ENCODE data around the gene XPA.

Gene XPA

GRCh38 chr9:97647996-97648395, 49.1 kb downstream of the XPA start:
- no peak for DNase-seq

- DNase-seq, result no peak
Observed at GRCh38 chr9:97645720-97646119, 51.4 kb downstream of the XPA start.

DNA sequence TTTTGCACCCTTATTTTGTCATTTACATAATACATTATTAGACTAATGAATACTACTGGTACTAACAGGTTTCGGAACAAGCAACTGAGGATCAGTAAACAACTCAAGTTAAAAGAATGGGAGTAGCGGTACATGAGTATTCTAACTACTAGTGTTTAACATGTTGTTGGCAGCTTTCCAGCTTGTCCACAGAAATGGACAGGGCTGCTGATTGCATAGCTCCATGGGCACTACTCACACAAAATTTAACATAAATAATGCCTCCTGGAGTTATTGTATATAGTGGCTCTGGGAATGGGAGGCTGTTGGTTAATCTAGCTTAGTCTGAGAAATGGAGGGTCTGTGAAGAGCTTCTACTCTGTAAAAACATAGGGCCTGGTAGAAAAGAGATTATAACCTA, 56.8 kb downstream of the XPA start:
- no peak for DNase-seq

DNA sequence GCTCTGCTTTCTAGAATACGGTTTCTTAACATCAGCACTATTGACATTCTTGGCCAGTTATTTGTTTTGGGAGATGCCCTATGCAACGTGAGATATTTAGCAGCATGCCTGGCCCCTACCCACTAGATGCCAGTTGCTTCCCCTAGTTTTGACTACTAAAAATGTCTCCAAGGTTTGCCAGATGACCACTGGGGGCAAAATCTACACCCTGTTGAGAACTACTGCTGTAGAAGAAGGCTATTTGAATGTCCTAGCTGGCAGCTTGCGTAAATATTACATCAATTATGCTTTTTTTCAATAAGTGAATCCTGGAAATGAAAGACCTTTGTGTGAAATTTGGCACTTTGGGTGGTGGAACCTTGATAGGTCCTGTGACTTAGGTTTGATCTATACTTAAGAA, 58.5 kb downstream of the XPA start:
- no peak for DNase-seq

GRCh38 chr9:97636903-97637302, 60.2 kb downstream of the XPA start:
- DNase-seq, result no peak

- no peak for DNase-seq
Observed at GRCh38 chr9:97635026-97635425, 62.1 kb downstream of the XPA start.

GRCh38 chr9:97633859-97634490, 63.2 kb downstream of the XPA start:
- DNase-seq, result no peak

DNA sequence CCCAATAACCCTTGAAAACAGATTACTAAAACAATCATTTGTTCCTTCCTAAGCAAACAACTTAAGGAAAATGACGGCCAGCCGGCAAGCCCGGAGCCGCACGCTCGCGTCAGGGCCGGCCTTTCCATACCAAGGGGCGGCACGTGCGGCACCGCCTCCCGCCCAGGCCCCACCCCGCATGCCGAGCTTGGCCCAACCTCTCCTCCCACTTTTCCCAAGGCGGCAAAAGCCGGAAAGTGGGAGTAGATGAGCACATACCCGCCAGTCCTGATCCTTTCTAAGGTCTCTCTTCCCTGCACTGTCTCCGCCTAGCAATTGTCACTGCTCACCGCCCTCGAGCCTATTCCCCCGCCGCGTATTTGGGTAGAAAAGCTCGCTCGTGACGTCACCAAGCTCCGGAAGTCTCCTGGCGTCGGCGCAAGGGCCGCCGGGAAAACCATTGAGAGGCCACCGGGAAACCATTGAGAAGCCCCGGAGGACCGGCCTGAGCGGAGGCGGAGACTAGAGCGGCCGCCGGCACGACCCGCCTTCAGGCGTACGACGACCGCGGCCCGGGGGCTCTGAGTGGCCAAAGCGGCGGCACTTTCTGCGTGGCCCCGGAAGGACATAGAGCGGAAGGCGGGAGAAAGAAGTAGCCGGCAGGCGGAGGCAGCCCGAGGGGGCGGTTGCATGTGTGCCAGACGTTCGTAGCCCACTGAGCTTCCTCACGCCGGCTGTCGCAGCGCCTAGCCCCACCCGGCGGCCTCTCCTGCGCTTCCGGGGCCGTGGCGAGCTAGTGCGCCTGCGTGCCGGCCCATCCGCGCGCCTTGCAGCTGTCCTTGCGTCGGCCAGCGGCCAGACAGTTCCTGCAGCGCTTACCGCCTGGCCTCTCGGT, 63.9 kb downstream of the XPA start, which contains the start of the genes NCBP1 and TSTD2:
TSS of gene NCBP1 (plus strand) at position 837 of the 874 bp plus-strand sequence. CDS start 61 bp downstream, outside the sequence.
TSS of gene TSTD2 (minus strand) at position 384 of the 874 bp plus-strand sequence. CDS start 5,806 bp downstream, outside the sequence.
- peak; percentile 96 for DNase-seq

DNA sequence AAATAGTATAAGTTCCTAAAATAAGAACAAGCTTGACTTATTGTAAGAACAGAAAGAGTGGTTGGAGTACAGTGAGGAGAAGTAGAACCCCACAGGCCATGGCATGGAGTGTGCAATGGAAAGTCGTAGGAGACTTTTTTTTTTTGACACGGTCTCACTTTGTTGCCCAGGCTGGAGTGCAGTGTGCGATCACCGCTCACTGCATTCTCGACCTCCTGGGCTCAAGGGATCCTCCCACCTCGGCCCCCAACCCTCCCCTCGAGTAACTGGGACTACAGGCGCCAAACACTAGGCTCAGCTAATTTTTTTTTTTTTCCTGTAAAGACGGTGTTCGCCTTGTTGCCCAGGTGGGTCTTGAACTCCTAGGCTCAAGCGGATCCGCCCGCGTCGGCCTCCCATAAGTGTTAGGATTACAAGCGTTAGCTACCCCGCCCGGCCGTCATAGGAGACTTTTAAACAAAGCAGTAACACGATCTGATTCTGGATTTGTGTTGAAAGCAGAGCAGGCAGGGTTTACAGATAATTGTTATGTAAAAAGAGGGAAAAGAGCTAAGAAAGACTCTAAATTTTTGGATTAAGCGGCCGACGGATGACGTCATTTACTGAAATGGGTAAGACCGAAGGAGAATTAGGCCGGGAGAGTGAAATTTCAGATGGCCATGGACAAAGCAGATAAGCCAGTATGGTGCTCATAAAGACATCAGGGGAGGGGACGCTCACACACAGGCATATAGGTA, 64.7 kb downstream of the XPA start:
- DNase-seq, result peak; percentile 45

GRCh38 chr9:97630591-97630990, 66.5 kb downstream of the XPA start:
- no peak for DNase-seq

- DNase-seq, result no peak
Observed at GRCh38 chr9:97629156-97629555, 68.0 kb downstream of the XPA start.

GRCh38 chr9:97628668-97629067, 68.5 kb downstream of the XPA start:
- no peak for DNase-seq

GRCh38 chr9:97627624-97628023, 69.5 kb downstream of the XPA start:
- DNase-seq, result no peak

GRCh38 chr9:97625620-97626019, 71.5 kb downstream of the XPA start:
- no peak for DNase-seq

Data from amniotic stem cell (primary cell).